GM19324 (cell line): ENCODE measurements around the gene PAX5.
"Not testable (repeated sequence)": the region's sequence is repeated elsewhere in the genome, so short reads cannot be mapped to it uniquely, and the experiment has no call there.

Experiments used
- ATAC-seq: cut with Tn5 transposase; IDR thresholded peaks from one replicate; pipeline ENCODE4 v1.9.1; 2021; ENCODE audit warnings: mild to moderate bottlenecking, moderate library complexity; ENCODE audit not compliant: unreplicated experiment, low FRiP score

The PAX5 gene

DNA sequence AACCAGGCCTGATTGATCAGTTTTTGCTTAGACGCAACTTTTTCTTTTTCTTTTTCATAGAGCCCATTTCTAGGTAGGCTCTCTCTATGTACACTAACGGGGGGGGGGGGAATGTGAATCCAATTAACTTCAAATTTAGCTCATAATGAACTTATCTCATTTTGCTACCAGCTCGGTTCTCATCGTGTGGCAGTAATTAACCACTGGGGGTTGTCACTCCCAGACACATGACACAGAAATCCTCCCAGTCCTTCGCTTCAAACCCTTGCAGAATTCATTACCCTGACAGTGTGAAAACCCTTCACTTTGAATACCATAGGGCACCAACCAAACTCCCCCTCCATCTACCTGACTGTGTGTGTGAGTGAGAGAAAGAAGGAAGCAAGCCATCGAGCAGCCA lies 144.2 kb downstream of the PAX5 start:
- ATAC-seq, result no peak

DNA sequence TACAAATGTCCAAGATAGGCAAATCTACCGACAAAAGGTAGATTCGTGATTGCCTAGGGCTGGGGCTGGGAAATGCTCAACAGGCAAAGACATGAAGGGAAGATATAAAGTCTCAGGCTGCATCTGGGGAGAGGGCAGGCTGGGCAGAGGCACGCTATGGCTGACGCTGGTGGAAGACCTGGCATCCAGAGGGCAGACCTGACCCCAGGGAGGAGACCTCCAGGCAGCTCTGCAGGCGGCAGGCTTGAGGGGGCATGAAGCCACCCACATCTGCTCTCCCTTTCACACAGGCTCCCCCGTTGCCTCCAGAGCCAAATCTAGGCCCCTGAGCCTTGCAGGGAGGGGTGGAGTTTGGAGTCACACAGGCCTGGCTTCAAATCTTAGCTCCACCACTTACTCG lies 145.5 kb downstream of the PAX5 start:
- ATAC-seq, result no peak

DNA sequence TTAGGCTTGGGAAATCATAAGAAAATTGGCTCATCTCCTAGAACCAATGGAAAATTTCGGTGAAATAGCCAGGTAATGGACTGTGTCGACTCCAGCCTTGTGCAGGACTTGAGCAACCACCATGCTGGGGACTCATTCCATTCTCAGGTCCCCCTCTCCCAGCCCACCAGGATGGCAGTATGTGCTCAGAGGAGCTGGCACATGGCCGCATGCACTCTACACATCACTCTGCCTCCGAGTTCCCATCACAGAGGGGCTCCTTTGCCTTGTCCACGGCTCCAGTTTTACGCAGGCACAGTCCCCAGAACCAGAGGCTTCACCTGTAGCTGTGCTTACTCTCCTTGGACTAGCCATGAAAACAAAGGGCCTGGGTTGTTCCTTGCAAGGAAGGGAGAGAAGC lies 149.3 kb downstream of the PAX5 start:
- ATAC-seq, result no peak

DNA sequence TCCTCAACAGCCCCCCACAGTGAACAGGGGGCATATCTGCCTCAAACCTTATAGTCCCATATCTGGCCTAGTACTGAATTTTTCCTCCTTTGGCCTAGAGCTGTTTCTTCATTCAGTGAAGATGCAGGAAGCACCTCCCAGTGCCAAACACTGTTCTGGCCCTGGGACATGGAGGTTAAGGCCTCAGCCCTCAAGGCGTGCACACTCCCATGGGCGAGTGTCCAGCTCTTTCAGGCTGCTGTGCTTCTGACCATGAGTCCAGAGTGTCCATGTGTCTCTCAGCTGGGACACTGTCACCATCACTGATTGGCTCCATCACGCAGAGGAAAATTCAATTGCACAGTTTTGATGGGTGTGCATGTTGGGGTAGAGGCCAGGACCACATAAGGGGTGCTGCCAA lies 151.5 kb downstream of the PAX5 start:
- ATAC-seq, result no peak

DNA sequence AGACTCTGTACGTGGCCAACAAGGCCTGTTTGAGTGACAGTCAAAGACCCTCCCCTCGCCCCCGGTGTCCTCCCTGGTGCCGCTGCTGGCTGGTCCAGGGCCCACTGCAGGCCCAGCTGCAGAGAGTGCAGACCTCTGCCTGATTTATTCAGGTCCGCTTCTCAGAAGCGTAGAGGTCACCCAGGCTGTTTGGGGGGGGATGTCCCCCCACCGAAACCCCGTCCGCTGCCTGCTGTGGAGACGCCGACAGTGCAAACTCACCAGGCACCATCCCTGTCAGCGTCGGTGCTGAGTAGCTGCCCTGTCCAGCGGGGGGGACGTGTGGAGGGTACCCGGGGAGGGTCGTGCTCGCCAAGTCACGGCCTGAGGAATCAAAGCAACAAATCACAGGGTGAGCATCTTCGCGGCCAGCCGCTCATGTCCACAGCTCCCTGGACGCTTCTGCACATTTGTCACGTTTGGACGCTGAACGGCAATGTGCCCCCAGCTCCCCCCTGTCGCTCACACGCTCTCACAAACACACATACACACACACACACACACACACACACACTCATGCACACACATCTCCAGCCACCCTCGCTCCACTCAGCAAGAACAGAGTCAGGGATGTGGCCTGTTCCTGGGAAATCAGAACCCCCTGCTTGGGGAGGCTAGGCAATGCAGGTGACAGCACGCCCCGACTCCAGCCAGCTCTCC lies 152.2 kb downstream of the PAX5 start:
- no peak for ATAC-seq

DNA sequence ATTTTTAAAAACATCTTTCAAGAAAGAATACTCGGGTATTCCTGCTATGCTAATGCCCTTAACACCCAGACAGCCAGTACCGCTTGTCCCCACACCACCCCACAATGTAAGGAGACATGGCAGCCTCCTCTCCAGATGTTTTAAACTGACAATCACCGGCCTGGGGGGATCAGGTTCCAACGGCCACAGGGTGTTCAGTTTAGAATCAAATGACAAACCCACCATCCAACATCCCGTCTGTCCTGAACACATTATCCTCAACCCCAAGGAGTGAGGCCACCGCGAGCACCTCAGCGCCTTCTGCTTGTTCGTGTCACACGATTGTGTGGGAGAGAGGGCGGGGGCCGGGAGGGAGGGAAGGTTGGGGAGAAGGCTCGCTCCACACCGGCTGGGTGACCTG lies 152.8 kb downstream of the PAX5 start:
- no peak for ATAC-seq

DNA sequence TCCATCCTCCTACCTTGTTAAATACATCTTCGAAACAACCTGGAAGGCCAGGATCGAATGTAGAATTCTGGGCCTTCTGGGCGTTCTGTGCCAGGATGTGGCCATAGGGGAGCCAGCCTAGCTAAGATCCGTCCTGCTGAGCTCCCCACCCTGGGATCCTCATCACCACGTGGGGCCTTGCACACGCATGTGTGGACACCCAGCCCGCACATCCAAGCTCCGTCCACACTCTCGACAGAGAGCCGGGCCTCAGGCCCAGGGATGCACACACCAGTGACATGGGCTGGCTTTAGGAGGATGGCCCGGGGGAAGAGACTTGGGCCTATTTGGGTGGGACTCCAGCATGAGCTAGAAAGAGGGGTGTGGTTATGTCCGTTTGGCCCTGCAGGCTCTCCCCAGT lies 154.0 kb downstream of the PAX5 start:
- no peak for ATAC-seq

DNA sequence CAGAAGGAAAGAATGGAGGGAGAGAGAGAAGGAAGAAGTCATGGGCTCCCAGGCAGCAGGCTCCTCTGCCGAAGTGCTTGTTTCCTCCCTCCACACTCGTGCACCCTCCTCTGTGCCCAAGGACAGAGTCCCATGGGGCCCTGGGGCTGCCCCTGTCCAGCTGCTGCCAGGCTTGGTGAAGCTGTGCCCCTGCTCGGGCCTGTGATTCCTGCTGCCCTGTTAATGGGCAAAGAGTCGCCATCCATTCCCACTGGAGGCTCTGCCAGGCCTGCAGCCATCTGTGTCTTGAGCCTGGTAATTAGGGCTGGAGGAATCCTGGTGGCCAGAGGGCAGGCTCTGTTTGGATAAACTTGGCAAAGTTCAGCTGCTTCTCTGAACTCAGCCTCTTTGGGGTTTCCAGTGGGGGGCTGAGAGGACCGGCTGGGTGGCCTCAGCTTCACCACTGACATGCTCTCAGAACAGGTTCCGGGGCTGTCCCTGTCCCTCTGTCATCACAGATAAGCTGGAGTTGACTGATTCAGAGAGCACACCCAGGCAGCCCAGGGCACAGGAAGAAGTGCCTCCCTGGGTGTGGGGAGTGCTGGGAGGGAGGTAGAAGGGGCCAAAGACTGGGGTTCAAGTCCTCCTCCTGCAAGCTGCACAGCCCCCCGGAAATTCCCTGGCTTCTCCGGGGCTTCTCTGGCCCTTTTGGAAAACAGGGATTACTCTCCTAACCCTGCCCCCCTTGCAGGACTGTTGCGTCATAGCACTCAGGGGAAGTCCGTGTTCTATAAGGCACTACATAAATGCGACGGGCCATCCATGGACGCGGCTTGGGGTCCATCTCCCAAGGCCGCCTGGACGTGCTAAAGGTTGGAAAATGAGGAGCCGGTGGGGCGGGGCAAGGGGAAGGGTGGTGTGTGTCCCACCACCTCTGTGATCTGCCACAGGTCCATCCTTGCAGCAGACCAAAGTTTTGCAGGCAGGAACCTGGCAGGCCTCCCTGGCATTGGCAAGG lies 154.8 kb downstream of the PAX5 start:
- no peak for ATAC-seq

DNA sequence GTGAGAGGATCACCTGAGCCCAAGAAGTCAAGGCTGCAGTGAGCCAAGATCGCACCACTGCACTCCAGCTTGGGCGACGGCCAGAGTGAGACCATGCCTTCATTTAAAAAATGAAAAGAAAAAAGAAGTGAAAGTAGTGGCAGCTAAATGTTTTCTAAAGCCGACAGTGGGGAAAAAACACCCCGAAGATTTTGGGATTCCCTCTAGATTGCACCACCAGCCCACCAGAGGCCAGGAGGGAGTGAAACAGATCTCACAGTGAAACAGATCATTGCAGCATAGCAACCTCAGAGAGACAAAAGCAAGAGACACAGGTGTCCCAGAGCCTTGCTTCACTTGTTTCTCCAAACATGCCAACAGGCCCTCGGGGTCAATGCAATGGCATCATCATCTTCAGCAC lies 156.8 kb downstream of the PAX5 start:
- no peak for ATAC-seq

DNA sequence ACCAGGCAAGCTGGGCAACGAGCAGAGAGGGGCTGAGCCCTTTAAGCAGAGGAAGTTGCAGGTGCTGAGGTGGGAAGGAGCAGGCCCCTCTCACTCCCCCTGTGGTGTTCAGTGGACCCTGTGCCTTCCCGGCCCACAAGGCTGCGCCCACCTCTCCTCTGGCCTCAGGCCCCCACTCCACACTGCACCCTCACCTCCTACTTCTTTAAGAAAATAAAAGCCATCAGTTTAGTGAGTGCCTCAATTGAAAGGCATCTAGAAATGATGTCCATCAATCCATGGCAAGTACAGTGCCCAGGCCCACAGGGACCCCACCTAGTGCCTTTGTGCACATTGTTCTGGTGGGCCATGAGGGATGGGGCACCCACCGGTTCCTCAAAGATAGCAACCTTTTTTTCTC lies 158.0 kb downstream of the PAX5 start:
- ATAC-seq, result no peak

DNA sequence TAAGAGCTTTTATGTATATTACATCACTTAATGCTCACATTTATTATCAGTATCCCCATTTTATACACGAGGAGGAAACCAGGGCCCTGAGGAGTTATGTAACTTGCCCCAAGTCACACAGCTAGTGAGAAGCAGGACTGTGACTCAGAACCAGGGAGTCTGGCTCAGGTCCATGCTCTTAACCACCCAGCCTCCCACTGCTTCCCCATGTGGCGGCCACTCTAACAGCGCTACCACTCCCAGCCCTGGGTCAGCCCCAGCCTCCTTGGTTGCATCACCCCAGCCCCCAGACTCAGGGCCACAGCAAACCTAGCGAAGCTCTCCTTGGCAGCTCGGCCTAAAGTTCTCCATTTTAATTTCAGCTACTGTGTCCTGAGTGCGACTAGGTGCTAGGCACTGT lies 159.1 kb downstream of the PAX5 start:
- no peak for ATAC-seq

DNA sequence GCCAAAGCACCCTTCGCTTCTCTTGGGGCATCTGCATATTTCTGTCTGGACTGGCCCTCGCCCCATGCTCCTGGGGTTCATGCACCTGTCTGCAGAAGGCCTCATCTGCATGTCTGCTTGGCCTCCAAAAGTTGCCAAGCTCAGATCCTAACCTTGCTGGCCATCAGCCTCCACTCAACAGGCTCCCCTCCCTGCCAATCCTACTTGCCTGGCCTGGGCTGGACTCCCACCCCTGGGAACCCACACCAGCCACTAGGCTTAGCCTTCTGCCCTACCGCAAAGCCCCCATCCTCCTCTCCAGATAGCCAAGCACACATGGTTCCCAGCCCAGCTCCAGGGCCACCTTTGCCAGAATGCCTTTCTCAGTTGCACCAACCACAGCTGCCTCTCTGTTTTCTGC lies 159.8 kb downstream of the PAX5 start:
- ATAC-seq, result no peak

DNA sequence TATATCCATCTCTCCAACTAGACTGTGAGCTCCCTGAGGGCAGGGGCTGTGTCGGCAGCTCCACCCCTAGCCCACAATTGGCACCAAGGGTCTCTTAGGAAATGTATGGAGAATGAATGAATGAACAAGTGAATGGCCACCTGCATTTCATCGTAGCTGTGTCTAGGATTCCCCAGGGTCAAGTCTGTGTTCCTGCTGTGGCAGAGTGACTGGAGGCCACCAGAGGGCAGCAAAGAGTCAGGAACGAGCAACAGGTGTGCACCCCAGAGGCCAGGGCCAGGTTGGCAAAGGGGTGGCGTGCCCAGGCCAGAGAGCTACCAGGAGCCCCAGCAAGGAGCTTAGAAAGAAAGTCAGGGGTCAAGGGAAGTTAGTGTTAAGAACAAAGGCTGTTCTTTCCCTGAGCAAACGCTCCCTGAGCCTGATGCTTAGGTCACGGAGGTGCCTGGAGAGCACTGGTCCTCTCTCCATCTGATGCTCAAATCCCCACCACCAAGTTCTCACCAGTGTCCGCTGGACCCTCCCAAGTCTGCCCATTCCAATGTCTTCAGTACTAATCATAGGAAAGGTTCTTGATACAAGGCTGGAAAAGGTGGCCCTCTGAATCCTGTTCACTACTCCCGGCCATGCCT lies 160.7 kb downstream of the PAX5 start:
- ATAC-seq, result no peak

DNA sequence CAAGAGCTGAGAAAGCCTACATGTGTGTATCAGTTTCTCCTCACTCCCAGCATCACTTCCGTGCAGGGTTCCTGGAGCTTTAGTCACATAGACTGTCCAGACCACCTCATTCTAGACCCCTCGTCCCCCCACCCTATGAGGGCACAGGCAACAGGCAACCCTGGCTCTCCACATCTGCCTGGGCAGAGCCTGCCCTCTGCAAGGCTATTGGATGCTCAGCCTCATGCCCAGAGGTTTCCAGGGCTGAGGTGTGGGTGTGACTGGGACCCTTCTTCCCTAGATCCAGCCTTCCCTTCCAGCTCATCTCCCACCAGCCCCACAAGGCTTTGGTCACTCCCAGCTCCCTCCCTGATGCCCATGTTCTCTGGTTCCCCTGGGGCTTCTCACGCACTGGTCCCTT lies 161.4 kb downstream of the PAX5 start:
- ATAC-seq, result no peak

DNA sequence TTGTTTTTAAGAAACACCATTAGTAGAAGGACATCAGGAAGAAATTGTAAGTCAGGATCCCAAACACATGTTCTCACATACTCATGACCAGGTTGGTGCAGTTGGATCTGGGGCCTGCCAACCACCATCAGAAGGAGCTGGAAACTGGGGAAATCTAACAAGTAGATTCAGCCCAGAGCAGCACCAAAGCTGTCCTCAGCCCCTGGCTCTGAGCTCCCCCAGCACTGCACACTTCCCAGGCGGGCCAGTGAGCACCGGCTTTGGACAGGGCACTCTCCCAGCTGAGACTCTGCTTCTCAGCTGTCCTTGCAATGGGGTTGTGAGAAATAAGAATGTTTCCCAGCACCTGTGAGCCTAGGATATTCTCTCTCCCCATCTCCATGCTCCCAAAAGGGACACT lies 162.5 kb downstream of the PAX5 start:
- no peak for ATAC-seq

DNA sequence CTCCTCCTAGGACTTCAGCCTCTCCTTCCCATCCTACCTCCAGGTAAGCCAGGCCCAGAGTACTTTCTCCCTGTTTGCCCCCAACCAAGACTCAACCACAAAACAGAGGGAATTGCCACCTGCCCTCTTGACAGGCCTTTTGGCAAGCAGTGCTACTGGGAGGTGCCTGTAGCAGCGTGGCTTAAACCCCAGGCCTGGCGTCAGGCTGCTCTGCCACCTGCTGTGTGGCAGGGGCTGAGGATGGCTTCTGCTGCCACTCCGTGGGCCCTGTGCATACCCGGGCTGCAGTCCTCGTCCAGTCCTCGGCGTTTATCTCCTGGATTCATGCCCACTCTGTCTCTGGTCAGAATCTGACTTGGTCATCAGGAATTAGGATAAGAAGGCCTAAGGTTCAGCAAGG lies 163.1 kb downstream of the PAX5 start:
- no peak for ATAC-seq

DNA sequence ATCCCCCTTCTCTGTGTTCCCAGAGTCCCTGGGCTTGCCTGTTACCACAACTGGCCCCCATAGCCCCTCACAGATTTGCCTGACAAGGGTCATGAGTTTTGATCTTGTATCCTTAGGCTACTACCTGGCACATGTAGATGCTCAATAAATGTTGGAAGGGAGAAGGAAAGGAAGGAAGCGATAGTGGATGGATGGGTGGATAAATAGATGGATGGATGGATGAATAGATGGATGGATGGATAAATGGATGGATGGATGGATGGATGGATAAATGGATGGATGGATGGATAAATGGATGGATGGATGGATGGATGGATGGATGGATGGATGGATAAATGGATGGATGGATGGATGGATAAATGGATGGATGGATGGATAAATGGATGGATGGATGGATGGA lies 164.5 kb downstream of the PAX5 start:
- not testable (repeated sequence) for ATAC-seq

DNA sequence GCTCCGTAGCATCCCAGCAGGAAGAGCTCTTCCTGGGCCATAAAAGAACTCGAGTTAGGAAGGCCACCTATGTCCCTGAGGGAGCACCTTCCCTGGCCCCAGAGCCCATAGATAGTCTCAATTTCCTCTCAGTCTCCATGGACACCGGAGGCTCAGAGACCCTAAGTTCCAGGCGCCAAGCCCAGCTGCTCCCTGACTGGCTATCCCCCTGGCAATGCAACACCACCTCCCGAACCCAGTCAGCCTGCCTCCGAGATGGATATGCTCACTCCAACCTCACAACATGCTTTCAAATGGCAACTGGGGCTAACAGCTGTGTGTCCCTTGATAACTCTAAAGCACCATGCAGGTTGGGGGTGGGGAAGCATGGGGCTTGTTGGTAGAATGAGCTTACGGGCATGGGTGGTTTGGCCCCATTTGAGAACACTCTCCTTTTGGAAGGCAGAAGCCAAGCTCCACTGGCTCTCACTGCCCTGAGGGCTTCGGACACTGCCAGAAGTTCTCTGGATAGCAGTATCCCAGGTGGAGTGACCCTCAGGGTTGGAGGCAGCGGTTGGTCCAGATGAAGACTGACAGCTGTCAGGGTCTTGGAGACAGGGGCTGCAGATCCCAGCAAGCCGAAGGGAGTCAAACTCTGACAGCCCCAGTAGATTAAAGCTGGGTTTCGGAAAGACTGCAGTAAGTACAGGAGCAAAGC lies 165.3 kb downstream of the PAX5 start:
- no peak for ATAC-seq

DNA sequence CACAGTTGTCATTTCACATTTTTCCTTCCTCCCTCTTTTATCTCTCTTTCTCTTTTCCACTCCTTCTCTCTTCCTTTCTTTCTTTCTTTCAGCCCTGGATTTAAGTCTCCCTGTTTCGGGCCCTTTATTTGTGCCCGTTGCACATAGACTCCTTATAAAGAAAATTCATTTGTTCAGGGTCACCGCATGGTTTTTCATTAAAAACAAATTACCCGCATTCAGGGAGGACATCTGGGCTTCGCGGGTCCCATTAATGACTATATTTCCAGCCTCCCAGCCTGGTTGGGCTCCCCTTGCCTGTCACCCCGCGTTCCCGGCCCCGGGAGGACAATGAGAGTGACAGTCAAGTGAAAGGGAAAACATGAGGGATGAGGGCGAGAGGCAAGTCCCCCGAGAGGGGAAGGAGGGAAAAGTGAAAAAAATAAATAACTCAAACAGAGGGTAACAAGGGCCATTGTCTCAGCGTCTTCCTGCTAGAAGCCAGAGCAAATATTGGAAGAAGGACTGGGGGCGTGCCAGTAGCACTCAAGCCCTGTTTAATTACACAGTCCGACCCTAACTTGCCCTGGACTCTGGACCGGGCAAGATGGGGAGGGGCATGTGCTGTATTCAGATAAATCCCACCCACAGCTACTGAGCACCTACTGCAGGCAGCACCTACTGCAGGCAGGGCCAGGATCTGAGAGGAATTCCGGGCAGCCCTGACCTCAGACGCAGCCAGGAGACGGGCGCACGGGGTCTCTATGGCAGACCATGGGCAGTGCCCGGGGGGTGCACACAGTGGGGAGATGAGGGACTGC lies 166.2 kb downstream of the PAX5 start:
- ATAC-seq, result no peak

DNA sequence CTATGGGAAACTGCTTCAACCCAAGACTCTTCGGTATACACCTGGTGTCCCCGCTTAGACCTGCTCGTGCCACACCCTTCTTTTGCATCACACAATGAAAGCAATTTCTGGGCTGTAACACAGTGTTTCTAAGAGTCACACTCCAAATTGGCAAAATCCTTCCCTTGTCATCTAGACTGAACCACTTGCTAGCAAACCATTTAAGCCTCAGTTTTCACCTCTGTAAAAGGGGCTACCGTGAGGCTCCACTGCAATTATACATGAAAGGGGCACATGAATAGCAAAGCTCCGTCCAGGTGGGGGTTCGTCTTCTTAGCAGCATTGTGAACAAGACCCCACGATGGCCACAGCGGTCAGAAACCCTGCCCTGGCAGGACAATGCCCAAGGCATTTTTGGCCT lies 166.8 kb downstream of the PAX5 start:
- ATAC-seq, result no peak
